ENCODE measurements around the gene RAP1A.
A peak's percentile ranks its signal among the peaks of the same experiment; 100 is the strongest.

Gene RAP1A

DNA sequence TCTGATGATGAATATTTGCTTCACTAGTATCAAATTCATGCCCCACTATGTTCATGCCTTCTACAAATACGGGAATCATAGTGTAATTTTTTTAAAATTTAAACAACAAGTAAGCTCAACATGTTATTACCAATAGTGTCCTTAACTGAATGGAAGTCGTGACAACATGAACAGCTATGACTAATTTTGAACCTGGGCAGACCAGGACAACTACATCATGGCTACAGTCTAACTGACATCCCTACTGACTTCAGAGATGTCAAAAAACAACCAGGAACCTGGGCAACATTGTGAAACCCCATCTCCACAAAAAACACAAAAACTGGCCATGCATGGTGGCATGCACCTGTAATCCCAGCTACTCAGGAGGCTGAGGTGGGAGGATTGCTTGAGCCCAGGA is 33.5 kb upstream of the RAP1A start:
- no peak overlapping the region for H3K27ac ChIP-seq
- no peak overlapping the region for H3K4me3 ChIP-seq (ENCODE audit: low read depth, low read length)
- no peaks in the 10 kb centered on the region for H3K27me3 ChIP-seq (replicated peaks)
- in situ Hi-C loops (cut with HindIII; ENCODE audit: low pct_ligation_motif_present, low sequenced_read_pairs) = no loop called here
- no peak for DNase-seq
- no peak for TF ChIP-seq CTCF (IDR thresholded peaks at IDR 0.05; ENCODE audit: low read depth, low read length, missing control alignments)
- no peaks in the 10 kb centered on the region for H3K36me3 ChIP-seq (replicated peaks)

- no peaks in the 10 kb centered on the region for H3K27me3 ChIP-seq (replicated peaks)
- no peak for TF ChIP-seq CTCF (IDR thresholded peaks at IDR 0.05; ENCODE audit: low read depth, low read length, missing control alignments)
- in situ Hi-C loops (cut with HindIII; ENCODE audit: low pct_ligation_motif_present, low sequenced_read_pairs) = no loop called here
- H3K36me3 ChIP-seq (replicated peaks) = no peaks in the 10 kb centered on the region
- H3K27ac ChIP-seq = no peak overlapping the region
- DNase-seq = no peak
- H3K4me3 ChIP-seq (ENCODE audit: low read depth, low read length) = no peak overlapping the region
Measured at GRCh38 chr1:111587509-111588174, 31.9 kb upstream of the RAP1A start.

DNA sequence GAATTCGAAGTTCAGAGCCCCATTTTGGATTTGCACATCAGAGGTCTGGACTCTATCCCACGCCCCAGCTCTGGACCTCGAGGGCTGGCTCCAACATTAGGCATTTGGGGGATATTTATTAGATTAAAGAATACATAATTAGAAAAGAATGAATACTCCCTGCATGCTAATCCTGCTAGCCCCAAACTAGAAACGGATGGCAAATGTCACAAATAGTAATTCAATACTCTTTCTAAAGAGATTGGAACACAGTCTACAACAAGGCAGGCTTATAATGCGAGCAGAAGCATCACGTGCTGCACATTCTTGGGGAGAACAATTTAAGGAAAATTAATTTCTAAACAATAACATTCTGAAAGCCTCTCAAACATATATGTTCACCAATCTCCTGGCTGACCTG is 27.7 kb upstream of the RAP1A start:
- in situ Hi-C loops (cut with HindIII; ENCODE audit: low pct_ligation_motif_present, low sequenced_read_pairs) = no loop called here
- no peak overlapping the region for H3K27ac ChIP-seq
- no peak for TF ChIP-seq CTCF (IDR thresholded peaks at IDR 0.05; ENCODE audit: low read depth, low read length, missing control alignments)

GRCh38 chr1:111592389-111593361 is 26.9 kb upstream of the RAP1A start:
- H3K27me3 ChIP-seq (replicated peaks) = no peaks in the 10 kb centered on the region
- DNase-seq = peak; percentile 54
- H3K4me3 ChIP-seq (ENCODE audit: low read depth, low read length) = peak overlapping the region; percentile 20
- no peak overlapping the region for H3K27ac ChIP-seq
- in situ Hi-C loops (cut with HindIII; ENCODE audit: low pct_ligation_motif_present, low sequenced_read_pairs) = no loop called here
- no peak for TF ChIP-seq CTCF (IDR thresholded peaks at IDR 0.05; ENCODE audit: low read depth, low read length, missing control alignments)
- H3K36me3 ChIP-seq (replicated peaks) = no peaks in the 10 kb centered on the region

More for the DNA sequence above, 27.7 kb upstream of the RAP1A start:
- H3K27me3 ChIP-seq (replicated peaks) = no peaks in the 10 kb centered on the region
- no peak for DNase-seq
- H3K4me3 ChIP-seq (ENCODE audit: low read depth, low read length) = no peak overlapping the region
- H3K36me3 ChIP-seq (replicated peaks) = no peaks in the 10 kb centered on the region

DNA sequence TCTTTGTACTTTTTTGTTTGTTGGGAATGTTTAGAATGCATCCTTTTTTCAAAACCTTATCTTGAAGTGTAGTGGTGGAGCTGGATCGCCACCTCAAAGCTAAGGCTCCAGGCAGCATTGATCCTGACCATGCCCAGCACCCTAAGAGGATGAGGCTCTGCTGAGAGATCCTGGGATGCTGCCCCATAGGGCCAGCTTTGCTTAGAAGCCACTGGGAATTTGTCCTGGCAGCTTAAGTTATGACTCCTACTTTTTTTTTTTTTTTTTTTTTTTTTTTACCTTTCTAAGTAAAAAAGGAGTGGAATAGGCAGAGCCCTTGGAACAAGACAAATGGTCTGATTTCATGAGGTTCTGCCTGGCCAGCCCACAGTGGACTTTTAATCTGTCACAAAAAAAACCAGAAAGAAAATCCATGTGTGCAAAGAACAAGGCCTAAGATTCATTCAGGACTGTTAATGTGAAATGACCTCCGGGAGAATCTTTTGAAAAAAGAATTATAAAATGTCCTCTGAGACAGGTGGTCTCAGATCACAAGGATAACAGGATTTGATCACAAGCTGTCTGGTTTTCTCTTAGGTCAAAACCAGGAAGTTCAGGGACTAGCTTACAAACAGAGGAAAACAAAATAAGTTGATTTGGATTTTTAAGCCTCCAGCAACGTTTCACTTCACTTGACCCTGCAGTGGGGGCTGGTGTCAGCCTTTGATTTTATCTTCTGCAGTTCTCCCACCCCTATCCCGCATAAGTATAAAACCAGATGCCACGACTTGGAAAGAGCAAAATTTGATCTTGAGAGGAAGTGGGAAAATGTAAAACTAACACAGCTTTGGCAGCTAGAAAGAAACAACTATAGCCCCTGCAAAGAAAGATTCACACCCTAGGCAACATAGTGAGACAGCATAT is 25.9 kb upstream of the RAP1A start:
- TF ChIP-seq CTCF (IDR thresholded peaks at IDR 0.05; ENCODE audit: low read depth, low read length, missing control alignments) = no peak
- no peaks in the 10 kb centered on the region for H3K27me3 ChIP-seq (replicated peaks)
- DNase-seq = no peak
- no peaks in the 10 kb centered on the region for H3K36me3 ChIP-seq (replicated peaks)
- H3K27ac ChIP-seq = no peak overlapping the region
- H3K4me3 ChIP-seq (ENCODE audit: low read depth, low read length) = no peak overlapping the region
- in situ Hi-C loops (cut with HindIII; ENCODE audit: low pct_ligation_motif_present, low sequenced_read_pairs) = no loop called here
